HG03139 (cell line): Measurements from ENCODE around the gene PGR.

Experiments
- ATAC-seq: cut with Tn5 transposase; IDR thresholded peaks from one replicate; pipeline ENCODE4 v1.9.1; 2021; ENCODE audit not compliant: unreplicated experiment

PGR gene

GRCh38 chr11:101129203-101129943 lies at the start of gene PGR:
Gene PGR (minus strand): TSS chr11:101129813. CDS start chr11:101129070, 743 bp downstream.
- ATAC-seq, result no peak

DNA sequence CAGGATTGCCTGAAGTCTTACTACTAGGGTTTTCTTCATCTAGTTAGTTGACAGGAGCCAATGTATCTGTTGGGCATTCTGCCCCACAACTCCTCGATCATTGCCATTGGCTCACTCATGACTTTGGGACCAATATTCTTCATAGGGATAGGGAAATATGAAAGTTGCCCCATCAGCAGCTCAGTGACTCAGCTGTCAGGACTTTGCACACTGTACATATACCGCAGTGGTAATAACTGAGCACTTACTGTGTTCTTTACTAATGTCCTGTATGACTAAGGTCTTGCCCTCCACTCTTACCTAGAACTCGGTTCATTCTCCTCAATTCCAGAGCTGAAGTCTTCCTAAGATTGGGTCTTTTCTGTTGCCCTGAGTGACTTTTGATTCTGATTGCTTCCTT lies 46.8 kb upstream of the PGR start:
- ATAC-seq, result no peak

DNA sequence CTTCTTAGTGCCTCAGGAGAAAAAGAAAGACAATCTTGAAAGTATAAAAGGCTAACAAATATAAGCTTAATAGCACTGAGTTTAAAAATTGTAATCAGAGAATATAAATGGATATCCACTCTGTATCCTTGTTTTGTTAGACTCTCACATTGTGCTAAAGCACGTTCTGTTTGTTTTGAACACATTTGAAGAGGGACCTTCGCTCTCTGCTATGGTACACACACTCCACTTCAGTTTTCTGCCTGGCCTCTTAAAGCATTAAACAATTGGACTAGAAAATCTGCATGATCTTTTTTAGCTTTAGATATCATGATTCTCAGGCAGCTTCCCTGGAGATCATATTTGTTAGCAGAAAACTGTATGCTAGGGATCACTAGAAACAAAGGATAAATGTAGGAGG lies 40.3 kb upstream of the PGR start:
- no peak for ATAC-seq

DNA sequence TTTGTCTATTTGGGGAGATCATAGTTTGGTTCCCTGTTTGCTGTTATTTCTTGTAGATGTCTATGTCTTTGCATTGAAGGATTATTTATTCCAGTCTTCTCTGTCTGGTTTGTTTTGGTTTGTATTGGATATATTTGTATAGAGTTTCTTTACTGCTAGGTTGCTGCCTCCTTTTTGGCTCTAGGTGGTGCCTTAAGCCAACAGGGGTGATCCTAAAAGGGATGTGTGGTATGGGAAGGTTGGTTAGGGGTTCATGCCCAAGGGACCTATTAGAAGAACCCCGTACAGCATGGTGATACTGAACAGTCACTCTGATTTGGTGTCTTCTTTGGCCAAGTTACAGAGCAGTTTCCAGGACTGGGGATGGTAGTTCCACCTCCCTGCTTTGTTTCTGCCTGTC lies 36.4 kb upstream of the PGR start:
- no peak for ATAC-seq

GRCh38 chr11:101158119-101158518 lies 28.5 kb upstream of the PGR start:
- ATAC-seq, result no peak

- no peak for ATAC-seq
Observed at GRCh38 chr11:101138245-101138930, 8.8 kb upstream of the PGR start.

DNA sequence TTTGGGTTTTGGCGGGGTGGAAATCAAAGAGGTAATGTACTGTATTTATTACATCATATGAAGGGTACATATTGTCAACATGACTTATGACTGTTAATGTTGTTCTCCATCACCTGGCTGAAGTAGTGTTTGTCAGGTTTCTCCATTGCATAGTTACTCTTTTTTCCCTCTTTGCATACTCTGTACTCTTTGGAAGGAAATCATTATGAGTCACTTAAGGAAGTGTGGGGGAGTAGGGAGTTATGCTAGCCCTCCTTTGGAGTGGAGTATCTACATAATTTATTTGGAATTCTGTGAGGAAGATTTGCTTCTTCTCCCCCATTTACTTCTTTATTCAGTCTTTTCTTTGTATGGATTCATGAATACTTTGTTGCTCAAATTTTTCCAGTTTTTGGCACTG lies 3.6 kb upstream of the PGR start:
- no peak for ATAC-seq

GRCh38 chr11:101128571-101129202 lies 926 bp downstream of the PGR start:
- ATAC-seq, result no peak

GRCh38 chr11:101127699-101128570 lies 1.7 kb downstream of the PGR start:
- no peak for ATAC-seq

DNA sequence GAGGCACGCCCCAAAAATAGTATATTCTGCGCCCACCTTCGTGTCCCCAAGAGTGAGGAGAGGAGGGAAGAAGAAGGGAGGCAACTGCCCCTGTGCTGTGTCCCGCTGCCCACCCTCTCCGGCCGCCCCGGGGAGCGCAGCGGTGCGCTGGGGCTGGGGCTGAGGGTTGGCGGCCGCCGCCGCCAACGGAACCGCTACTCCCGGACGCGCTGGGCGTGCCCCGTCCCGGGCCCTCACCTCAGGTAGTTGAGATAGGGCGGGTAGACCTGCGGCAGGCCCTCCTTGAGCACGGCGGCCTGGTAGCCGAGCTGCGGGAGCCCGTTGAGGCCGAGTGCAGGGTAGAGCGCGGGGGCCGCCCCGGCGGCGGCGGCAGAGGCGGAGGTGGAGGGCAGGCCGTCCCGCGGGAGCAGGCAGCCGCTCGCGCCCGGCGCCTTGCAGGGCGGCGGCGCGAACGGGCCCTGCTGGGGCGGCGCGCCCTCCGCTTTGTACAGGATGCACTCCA lies 2.4 kb downstream of the PGR start:
- ATAC-seq, result no peak

- no peak for ATAC-seq
Observed at GRCh38 chr11:101126551-101127196, 2.9 kb downstream of the PGR start.

- no peak for ATAC-seq
Observed at GRCh38 chr11:101115671-101116160, 13.9 kb downstream of the PGR start.

DNA sequence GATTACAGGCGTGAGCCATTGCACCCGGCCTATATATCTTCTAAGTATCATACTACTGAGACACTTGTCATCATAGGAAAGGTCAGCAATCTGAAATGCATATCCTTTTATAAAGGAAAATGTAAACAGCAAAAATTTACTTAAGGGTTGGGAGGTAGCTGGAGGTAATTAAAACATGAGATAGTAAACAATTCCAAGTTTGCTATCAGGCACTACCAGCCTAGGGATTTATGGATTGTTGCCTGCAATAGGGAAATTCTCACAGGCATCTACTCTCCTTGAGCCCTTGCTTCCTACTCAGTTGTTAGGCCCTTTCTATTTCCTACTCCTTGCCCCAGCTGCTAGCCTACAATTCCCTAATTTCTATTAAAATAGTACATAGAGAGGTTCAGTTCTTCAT lies 16.1 kb downstream of the PGR start:
- no peak for ATAC-seq

DNA sequence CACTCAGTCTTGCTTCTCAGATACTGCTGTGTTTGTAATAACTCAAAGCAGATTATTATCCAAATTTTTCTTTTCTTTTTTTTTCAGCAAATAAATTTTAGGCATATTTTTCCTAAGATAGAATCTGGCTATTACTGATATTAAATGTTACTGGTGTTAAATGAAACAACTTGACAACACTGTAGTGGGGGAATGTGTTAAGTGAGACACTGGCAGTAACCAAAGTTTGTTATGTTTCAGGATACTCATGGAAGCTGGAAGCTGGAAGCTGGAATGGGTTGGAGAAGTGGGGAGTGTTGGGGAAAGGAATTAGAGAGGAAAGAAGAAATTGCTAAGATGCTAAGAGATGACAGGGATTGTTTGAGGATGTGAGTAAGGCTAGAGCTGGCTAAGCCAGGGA lies 24.9 kb downstream of the PGR start:
- no peak for ATAC-seq

DNA sequence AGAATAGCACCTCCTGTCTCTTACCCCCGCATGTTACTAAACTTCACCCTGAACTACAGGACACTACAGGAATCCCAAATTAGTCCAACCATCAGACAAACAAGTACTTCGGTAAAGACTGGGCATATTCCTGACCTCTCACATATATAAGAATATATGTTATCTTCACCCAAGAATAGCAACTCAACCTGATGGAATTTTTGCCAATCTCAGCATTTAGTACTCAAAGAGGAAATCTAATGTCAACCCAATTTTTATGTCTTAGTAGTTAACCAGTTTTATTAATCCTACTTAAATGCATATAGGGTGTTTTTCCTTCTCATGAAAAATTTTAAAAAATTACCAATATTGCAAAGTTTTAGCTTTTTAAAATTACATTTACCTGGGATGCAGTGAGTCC lies 26.2 kb downstream of the PGR start:
- no peak for ATAC-seq

DNA sequence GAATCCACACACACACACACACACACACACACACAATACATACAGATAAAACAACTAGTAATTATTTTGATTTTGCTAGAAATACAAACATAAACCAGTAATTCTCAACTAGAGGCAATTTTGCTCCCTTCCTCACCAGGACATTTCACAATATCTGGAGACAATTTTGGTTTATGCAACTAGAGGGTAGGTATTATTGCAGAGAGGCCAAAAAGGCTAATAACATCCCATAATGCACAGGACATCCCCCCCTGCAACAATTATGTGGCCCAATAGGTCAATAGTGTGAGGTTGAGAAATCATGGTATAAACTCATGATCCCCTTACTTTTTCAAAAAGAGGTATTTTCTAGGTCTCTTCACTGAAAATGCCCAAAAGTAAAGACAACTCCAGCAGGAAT lies 29.0 kb downstream of the PGR start:
- ATAC-seq, result no peak

- ATAC-seq, result no peak
Observed at GRCh38 chr11:101096036-101096704, 33.4 kb downstream of the PGR start.

- ATAC-seq, result no peak
Observed at GRCh38 chr11:101091781-101092180, 37.8 kb downstream of the PGR start.

- no peak for ATAC-seq
Observed at GRCh38 chr11:101090679-101091270, 38.8 kb downstream of the PGR start.
